ENCODE measurements around the gene RPA3.

DNA sequence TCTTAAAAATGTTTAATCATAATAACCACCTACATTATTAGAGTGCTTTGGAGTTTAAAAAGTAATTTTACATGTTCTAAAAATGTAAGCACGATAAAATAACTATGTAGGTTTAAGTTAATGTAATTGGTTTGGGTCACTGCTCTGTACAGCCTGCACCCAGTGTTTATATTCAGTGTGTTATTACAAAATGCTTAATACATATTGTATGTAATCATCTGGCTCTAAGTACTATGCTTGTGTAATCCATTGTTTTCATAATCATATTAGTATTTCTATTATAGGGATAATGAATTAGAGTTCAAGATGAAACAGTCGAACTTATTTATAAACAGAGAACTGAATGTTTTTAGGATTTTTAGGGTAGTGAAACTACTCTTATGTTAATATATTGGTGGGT lies 13.1 kb downstream of the RPA3 start:
- TF ChIP-seq, protein P1, sequence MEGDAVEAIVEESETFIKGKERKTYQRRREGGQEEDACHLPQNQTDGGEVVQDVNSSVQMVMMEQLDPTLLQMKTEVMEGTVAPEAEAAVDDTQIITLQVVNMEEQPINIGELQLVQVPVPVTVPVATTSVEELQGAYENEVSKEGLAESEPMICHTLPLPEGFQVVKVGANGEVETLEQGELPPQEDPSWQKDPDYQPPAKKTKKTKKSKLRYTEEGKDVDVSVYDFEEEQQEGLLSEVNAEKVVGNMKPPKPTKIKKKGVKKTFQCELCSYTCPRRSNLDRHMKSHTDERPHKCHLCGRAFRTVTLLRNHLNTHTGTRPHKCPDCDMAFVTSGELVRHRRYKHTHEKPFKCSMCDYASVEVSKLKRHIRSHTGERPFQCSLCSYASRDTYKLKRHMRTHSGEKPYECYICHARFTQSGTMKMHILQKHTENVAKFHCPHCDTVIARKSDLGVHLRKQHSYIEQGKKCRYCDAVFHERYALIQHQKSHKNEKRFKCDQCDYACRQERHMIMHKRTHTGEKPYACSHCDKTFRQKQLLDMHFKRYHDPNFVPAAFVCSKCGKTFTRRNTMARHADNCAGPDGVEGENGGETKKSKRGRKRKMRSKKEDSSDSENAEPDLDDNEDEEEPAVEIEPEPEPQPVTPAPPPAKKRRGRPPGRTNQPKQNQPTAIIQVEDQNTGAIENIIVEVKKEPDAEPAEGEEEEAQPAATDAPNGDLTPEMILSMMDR (IDR thresholded peaks at IDR 0.05) = no peak
- no peak for TF ChIP-seq POLR2A (IDR thresholded peaks at IDR 0.05)

All from gastroesophageal sphincter (tissue), 3 donors.